HCT116 (cell line): ENCODE results near the gene USP54. TPM values are rescaled to one million over a fixed set of nuclear protein-coding genes. Genes with fewer than 3 reads are reported as not detected.

Experiments
- ATAC-seq: fragments of 200-7000 bp; cut with Tn5 transposase; 2 replicates; pipeline ENCODE4 v1.9.1; 2020; ENCODE audit warnings: mild to moderate bottlenecking, moderate library complexity
- BruUV-seq: library from RNA; stranded (reverse); fragments of 400-500 nt; replicated peaks from 2 replicates; lab custom pipeline; 2021; lab: Mats Ljungman, UMichigan
- CTCF ChIA-PET: fragments of 300-600 bp; sonication (Branson Sonifier 250); formaldehyde crosslinking; loops from one replicate; lab custom pipeline; 2021; ENCODE audit warnings: antibody characterized with exemption; lab: Charles Lee
- POLR2A ChIA-PET: fragments of 300-600, 350-600 bp; sonication (Branson Sonifier 250); formaldehyde crosslinking; loops from one replicate; lab custom pipeline; 2021; ENCODE audit warnings: antibody characterized with exemption; lab: Charles Lee
- RAD21 ChIA-PET, 2 experiments: fragments of 300-600 bp; sonication (Branson Sonifier 250); formaldehyde crosslinking; loops; one replicate each; lab custom pipeline; 2023; ENCODE audit warnings: low total read pairs in 2 of 2; ENCODE audit not compliant: uncharacterized antibody in 2 of 2, unreplicated experiment in 2 of 2, low non-redundant PET in 1 of 2; lab: Charles Lee
- DNase-seq: peaks from one replicate; pipeline ENCODE4 v3.0.0-alpha.2; 2010; ENCODE audit warnings: low read depth, low spot score
- H2AFZ ChIP-seq: fragments of 200-600 bp; shearing (Covaris generic), sonication (generic); 2 replicates; pipeline ENCODE4 v1.6.1; 2017; ENCODE audit warnings: low read depth, mixed run types, mixed read lengths, antibody characterized with exemption, low read length; ENCODE audit not compliant: poor library complexity, severe bottlenecking
- H3K27ac ChIP-seq: 2 replicates; pipeline ENCODE4 v1.5.1; 2012; ENCODE audit warnings: low read depth, low read length
- H3K27me3 ChIP-seq: fragments of 200-600 bp; sonication (generic); 2 replicates; pipeline ENCODE4 v1.6.1; 2016; ENCODE audit warnings: mixed run types, low read length, mixed read lengths; ENCODE audit not compliant: insufficient read depth
- H3K36me3 ChIP-seq, 2 experiments: fragments of 200-500 bp in 1 of 2; fragments of 200-600 bp in 1 of 2; sonication (Bioruptor generic) in 1 of 2; sonication (generic) in 1 of 2; 2 replicates each; pipeline versions ENCODE4 v1.5.1 to v1.6.1; 2014 to 2016; ENCODE audit warnings: low read length in 2 of 2, inconsistent platforms in 1 of 2, mixed read lengths in 1 of 2, mixed run types in 1 of 2; ENCODE audit not compliant: insufficient read depth in 2 of 2, control insufficient read depth in 1 of 2
- H3K4me1 ChIP-seq, 2 experiments: fragments of 200-600 bp in 1 of 2; sonication (generic) in 1 of 2; 2 replicates each; pipeline versions ENCODE4 v1.5.1 to v1.6.1; 2012 to 2017; ENCODE audit warnings: low read length in 2 of 2, inconsistent platforms in 1 of 2, mild to moderate bottlenecking in 1 of 2, mixed read lengths in 1 of 2, mixed run types in 1 of 2, moderate library complexity in 1 of 2; ENCODE audit not compliant: insufficient read depth in 2 of 2, control insufficient read depth in 1 of 2
- H3K4me2 ChIP-seq: fragments of 200-600 bp; sonication (generic); 2 replicates; pipeline ENCODE4 v1.6.1; 2017; ENCODE audit warnings: mixed run types, low read length, mixed read lengths
- H3K4me3 ChIP-seq, 2 experiments: fragments of 200-600 bp in 1 of 2; sonication (generic) in 1 of 2; replicated peaks in 1 of 2; 2 replicates each; pipeline ENCODE4 v1.5.1; 2011 to 2016; ENCODE audit warnings: low read length in 2 of 2, control low read depth in 1 of 2, low read depth in 1 of 2, mild to moderate bottlenecking in 1 of 2, mixed read lengths in 1 of 2, mixed run types in 1 of 2
- H3K79me2 ChIP-seq: fragments of 200-600 bp; sonication (generic); 2 replicates; pipeline ENCODE4 v1.6.1; 2017; ENCODE audit warnings: mild to moderate bottlenecking, mixed run types, low read length, moderate library complexity, mixed read lengths; ENCODE audit not compliant: insufficient read depth
- H3K9ac ChIP-seq: fragments of 200-600 bp; sonication (generic); 2 replicates; pipeline ENCODE4 v1.6.1; 2016; ENCODE audit warnings: low read length, mixed read lengths
- H3K9me2 ChIP-seq: fragments of 200-600 bp; sonication (generic), shearing (Covaris generic); 2 replicates; pipeline ENCODE4 v1.6.1; 2017; ENCODE audit warnings: mixed run types, mild to moderate bottlenecking, moderate library complexity; ENCODE audit not compliant: insufficient read depth
- H3K9me3 ChIP-seq, 2 experiments: fragments of 200-500 bp in 1 of 2; fragments of 200-600 bp in 1 of 2; sonication (Bioruptor generic) in 1 of 2; sonication (generic) in 1 of 2; 2 replicates each; pipeline ENCODE4 v1.6.1; 2014 to 2017; ENCODE audit warnings: low read length in 2 of 2, mixed read lengths in 2 of 2, inconsistent platforms in 1 of 2, low read depth in 1 of 2, mild to moderate bottlenecking in 1 of 2, mixed run types in 1 of 2, moderate library complexity in 1 of 2; ENCODE audit not compliant: control insufficient read depth in 1 of 2, insufficient read depth in 1 of 2
- H4K20me1 ChIP-seq: fragments of 200-600 bp; sonication (generic), shearing (Covaris generic); 2 replicates; pipeline ENCODE4 v1.6.1; 2017; ENCODE audit warnings: mixed run types, mild to moderate bottlenecking, moderate library complexity; ENCODE audit not compliant: insufficient read depth
- CBX3 ChIP-seq: IDR thresholded peaks from 2 replicates; pipeline ENCODE4 v1.6.1; 2012; ENCODE audit warnings: low read depth
- CEBPB ChIP-seq: IDR thresholded peaks from 2 replicates; pipeline ENCODE4 v1.6.1; 2012; ENCODE audit warnings: low read depth
- CTCF ChIP-seq, 3 experiments: fragments of 200-600 bp in 1 of 3; sonication (generic) in 1 of 3; IDR thresholded peaks in 2 of 3; conservative IDR thresholded peaks in 1 of 3; 2 replicates each; pipeline ENCODE4 v1.5.1; 2012 to 2017; ENCODE audit warnings: low read depth in 2 of 3, low read length in 2 of 3, antibody characterized with exemption in 1 of 3, borderline replicate concordance in 1 of 3, control low read depth in 1 of 3, mild to moderate bottlenecking in 1 of 3, mixed read lengths in 1 of 3, mixed run types in 1 of 3, moderate library complexity in 1 of 3; ENCODE audit not compliant: insufficient read depth in 1 of 3
- EGR1 ChIP-seq: IDR thresholded peaks from 2 replicates; pipeline ENCODE4 v1.6.1; 2012; ENCODE audit warnings: low read depth
- EZH2 ChIP-seq: fragments of 200-600 bp; sonication (generic); IDR thresholded peaks from 2 replicates; pipeline ENCODE4 v1.6.1; 2017; ENCODE audit warnings: antibody characterized with exemption, mixed run types
- POLR2A ChIP-seq: IDR thresholded peaks from 2 replicates; pipeline ENCODE4 v1.7.0; 2011; ENCODE audit warnings: borderline replicate concordance; ENCODE audit not compliant: insufficient read depth, insufficient read length; ENCODE audit errors: extremely low read depth
- SP1 ChIP-seq: IDR thresholded peaks from 2 replicates; pipeline ENCODE4 v1.6.1; 2012; ENCODE audit warnings: low read depth
- SRF ChIP-seq: IDR thresholded peaks from 2 replicates; pipeline ENCODE4 v1.6.1; 2012; ENCODE audit warnings: low read depth
- TCF7L2 ChIP-seq: IDR thresholded peaks from 2 replicates; pipeline ENCODE4 v1.7.0; 2011; ENCODE audit warnings: borderline replicate concordance, inconsistent platforms; ENCODE audit not compliant: insufficient read depth, insufficient read length; ENCODE audit errors: extremely low read depth
- intact Hi-C: fragments of 100-400 bp; cut with micrococcal nuclease; formaldehyde crosslinking; loops from 2 replicates; pipeline ENCODE4 v1.10.0; 2022
- total RNA-seq: library from RNA; stranded (reverse); gene quantifications from one replicate; pipeline ENCODE4 v1.2.1, GENCODE V29; 2021; ENCODE audit not compliant: unreplicated experiment

The USP54 gene
- total RNA-seq, 1 experiment from 2014 or later = 28.0 TPM

- Histone ChIP-seq H3K36me3 (no peaks in the 10 kb centered on the region), H2AFZ (no peak overlapping the region), H3K9me2 (no peaks in the 10 kb centered on the region), H3K27ac (no peak overlapping the region), H3K4me3 (no peak overlapping the region), H3K4me1 (0 out of 4 replicates have a peak, but pooled peaks cover 0 to 4% of the 10 kb centered on the region in 2 experiments), H4K20me1 (no peaks in the 10 kb centered on the region), H3K4me2 (no peak overlapping the region), H3K9me3 (no peaks in the 10 kb centered on the region), H3K27me3 (no peaks in the 10 kb centered on the region), H3K9ac (no peak overlapping the region), H3K79me2 (no peaks in the 10 kb centered on the region)
- intact Hi-C loops = no loop called here
- ATAC-seq (no peak), DNase-seq (no peak)
- TF ChIP-seq EGR1 (no peak), CEBPB (no peak), EZH2 (no peak), TCF7L2 (no peak), SRF (no peak), SP1 (no peak), CBX3 (no peak), CTCF (IDR thresholded peaks at IDR 0.05 in 2 of 3, conservative IDR thresholded peaks at IDR 0.05 in 1 of 3; ENCODE audit: borderline replicate concordance in 1 of 3, insufficient read depth in 1 of 3, low read depth in 2 of 3, low read length in 2 of 3) (no peak), POLR2A (no peak)
- CTCF ChIA-PET = no interaction called here
- POLR2A ChIA-PET = no interaction called here
- no TSS peak for BruUV-seq
- RAD21 ChIA-PET = no interaction called here
Observed at GRCh38 chr10:73639286-73639685, 48.1 kb upstream of the USP54 start.

- BruUV-seq = no TSS peak
- Histone ChIP-seq H3K4me3 (no peak overlapping the region), H3K27me3 (no peaks in the 10 kb centered on the region), H2AFZ (no peak overlapping the region), H3K27ac (no peak overlapping the region), H4K20me1 (no peaks in the 10 kb centered on the region), H3K4me2 (no peak overlapping the region), H3K4me1 (no peaks in the 10 kb centered on the region), H3K9ac (no peak overlapping the region), H3K9me2 (no peaks in the 10 kb centered on the region), H3K79me2 (no peaks in the 10 kb centered on the region), H3K36me3 (no peaks in the 10 kb centered on the region), H3K9me3 (no peaks in the 10 kb centered on the region)
- ChIA-PET RAD21 (no interaction called here), CTCF (interaction anchor here (1.1 kb wide), 1 partner anchor 106 kb away, joined by 3 read pairs; no protein-coding TSS in a partner anchor), POLR2A (interaction anchor here (1.0 kb wide), 1 partner anchor 10 kb away, joined by 3 read pairs; no protein-coding TSS in a partner anchor)
- DNase-seq (no peak), ATAC-seq (no peak)
- intact Hi-C loops = no loop called here
- no peak for TF ChIP-seq EZH2
Observed at GRCh38 chr10:73635781-73636180, 44.6 kb upstream of the USP54 start.
